Muscle of arm (tissue), 12 donors: ENCODE data around the gene TRPC1. TPM values are rescaled to one million over a fixed set of nuclear protein-coding genes. Genes with fewer than 3 reads are reported as not detected.
"Not testable (repeated sequence)": the region's sequence is repeated elsewhere in the genome, so short reads cannot be mapped to it uniquely, and the experiment has no call there.

Experiments
- DNase-seq: peaks from one replicate; pipeline ENCODE4 v3.0.0-alpha.2; 2013
- polyA plus RNA-seq, 12 donors: library from polyadenylated mRNA; unstranded; fragments of 120-200 nt; gene quantifications; one replicate each; pipeline ENCODE4 v1.2.1, GENCODE V29; 2013; ENCODE audit not compliant: insufficient read length in 12 of 12

Gene TRPC1
- polyA plus RNA-seq, 12 donors = 6.3 to 12.1 (median 9.1) TPM; not detected in 1

- DNase-seq = not testable (repeated sequence)
Measured at GRCh38 chr3:142750531-142750930, 26.7 kb downstream of the TRPC1 start.

- not testable (repeated sequence) for DNase-seq
Measured at GRCh38 chr3:142752605-142753004, 28.8 kb downstream of the TRPC1 start.

- DNase-seq = no peak
Measured at GRCh38 chr3:142754494-142754893, 30.7 kb downstream of the TRPC1 start.

GRCh38 chr3:142768338-142768737 lies 44.5 kb downstream of the TRPC1 start:
- no peak for DNase-seq

GRCh38 chr3:142777927-142778326 lies 54.1 kb downstream of the TRPC1 start:
- DNase-seq = no peak

GRCh38 chr3:142778541-142778940 lies 54.7 kb downstream of the TRPC1 start:
- no peak for DNase-seq

- DNase-seq = no peak
Measured at GRCh38 chr3:142779591-142779990, 55.8 kb downstream of the TRPC1 start.

GRCh38 chr3:142782616-142783015 lies 58.8 kb downstream of the TRPC1 start:
- DNase-seq = no peak

GRCh38 chr3:142784228-142784627 lies 60.4 kb downstream of the TRPC1 start:
- DNase-seq = no peak

- no peak for DNase-seq
Measured at GRCh38 chr3:142785996-142786395, 62.2 kb downstream of the TRPC1 start.

GRCh38 chr3:142787719-142788118 lies 63.9 kb downstream of the TRPC1 start:
- DNase-seq = no peak

- DNase-seq = no peak
Measured at GRCh38 chr3:142794508-142794907, 70.7 kb downstream of the TRPC1 start.

GRCh38 chr3:142795332-142795731 lies 71.5 kb downstream of the TRPC1 start:
- DNase-seq = no peak

GRCh38 chr3:142796823-142797222 lies 73.0 kb downstream of the TRPC1 start:
- no peak for DNase-seq

- no peak for DNase-seq
Measured at GRCh38 chr3:142801746-142802145, 77.9 kb downstream of the TRPC1 start.

GRCh38 chr3:142802891-142803290 lies 79.1 kb downstream of the TRPC1 start:
- no peak for DNase-seq

GRCh38 chr3:142808103-142808917 lies 84.5 kb downstream of the TRPC1 start:
- no peak for DNase-seq

GRCh38 chr3:142809259-142809658 lies 85.4 kb downstream of the TRPC1 start:
- DNase-seq = no peak

- DNase-seq = no peak
Measured at GRCh38 chr3:142815803-142816202, 92.0 kb downstream of the TRPC1 start.

- no peak for DNase-seq
Measured at GRCh38 chr3:142817356-142817755, 93.5 kb downstream of the TRPC1 start.

GRCh38 chr3:142817897-142818296 lies 94.1 kb downstream of the TRPC1 start:
- no peak for DNase-seq

- DNase-seq = no peak
Measured at GRCh38 chr3:142818651-142819050, 94.8 kb downstream of the TRPC1 start.

GRCh38 chr3:142819179-142819578 lies 95.3 kb downstream of the TRPC1 start:
- no peak for DNase-seq
